ENCODE results near the gene MAP2. TPM values are rescaled to one million over a fixed set of nuclear protein-coding genes. Genes with fewer than 3 reads are reported as not detected.

The MAP2 gene
- total RNA-seq, 1 experiment from 2014 or later, result 0.21 TPM

DNA sequence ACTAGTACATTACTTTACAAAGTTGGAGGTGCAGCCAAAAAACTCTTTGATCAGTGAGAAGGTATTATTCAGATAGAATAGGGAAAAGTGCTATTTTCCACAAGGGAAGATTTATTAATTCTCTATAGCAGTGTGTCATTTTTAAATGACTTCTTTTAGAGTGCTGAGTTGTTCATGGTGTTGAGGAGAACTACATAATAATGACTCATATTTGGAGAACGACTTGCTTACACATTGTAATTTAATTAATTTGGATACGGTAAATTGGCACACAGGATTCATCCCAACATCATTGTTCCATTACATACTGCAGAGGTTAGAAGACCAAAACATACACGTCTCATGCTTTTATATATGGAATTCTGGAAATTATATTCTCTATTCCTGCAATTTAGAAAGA, 22.1 kb upstream of the MAP2 start:
- Histone ChIP-seq H3K9me3 (replicated peaks) (no peaks in the 10 kb centered on the region), H3K4me1 (replicated peaks) (no peaks in the 10 kb centered on the region), H3K27me3 (replicated peaks) (no peaks in the 10 kb centered on the region), H3K27ac (no peak overlapping the region), H3K36me3 (no peaks in the 10 kb centered on the region), H3K4me3 (no peak overlapping the region)
- no peak for DNase-seq (ENCODE audit: low read depth in 1 of 2, low spot score in 2 of 2)

DNA sequence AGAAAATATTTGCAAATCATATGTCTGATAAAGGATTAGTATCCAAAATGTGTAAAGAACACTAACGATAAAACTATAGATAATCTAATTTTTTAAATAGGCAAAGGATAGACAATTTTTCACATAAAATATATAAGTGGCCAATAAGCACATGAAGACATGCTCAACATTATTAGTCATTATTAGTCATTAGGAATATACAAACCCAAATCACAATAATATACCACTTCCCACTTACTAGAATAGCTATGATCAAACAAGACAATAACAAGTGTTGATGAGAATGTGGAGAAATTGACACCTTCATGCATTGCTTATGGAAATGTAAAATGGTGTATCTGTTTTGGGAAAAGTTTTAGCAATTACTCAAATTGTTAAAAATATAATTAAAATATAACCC, 12.6 kb upstream of the MAP2 start:
- H3K4me1 ChIP-seq (replicated peaks), result no peaks in the 10 kb centered on the region
- no peak for DNase-seq (ENCODE audit: low read depth in 1 of 2, low spot score in 2 of 2)
- H3K27me3 ChIP-seq (replicated peaks), result no peaks in the 10 kb centered on the region
- no peak overlapping the region for H3K27ac ChIP-seq
- H3K4me3 ChIP-seq, result no peak overlapping the region
- no peaks in the 10 kb centered on the region for H3K9me3 ChIP-seq (replicated peaks)
- H3K36me3 ChIP-seq, result no peaks in the 10 kb centered on the region

DNA sequence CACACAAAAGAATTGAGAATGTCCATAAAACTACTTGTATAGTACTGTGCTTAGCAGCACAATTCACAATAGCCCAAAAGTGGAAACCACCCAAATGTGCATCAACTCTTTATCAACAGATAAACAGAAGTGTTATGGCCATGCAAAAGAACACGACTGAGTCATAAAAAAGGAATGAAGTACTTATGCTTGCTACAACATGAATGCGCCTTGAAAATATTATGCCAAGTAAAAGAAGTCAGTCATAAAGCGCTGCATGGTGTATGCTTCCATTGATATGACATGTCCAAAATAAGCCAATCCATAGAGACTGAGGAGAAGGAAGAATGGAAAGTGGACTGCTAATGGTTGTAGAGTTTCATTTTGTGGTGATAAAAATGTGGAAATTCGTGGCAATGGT, 12.1 kb upstream of the MAP2 start:
- Histone ChIP-seq H3K4me1 (replicated peaks) (no peaks in the 10 kb centered on the region), H3K36me3 (no peaks in the 10 kb centered on the region), H3K4me3 (no peak overlapping the region), H3K9me3 (replicated peaks) (no peaks in the 10 kb centered on the region), H3K27me3 (replicated peaks) (no peaks in the 10 kb centered on the region), H3K27ac (no peak overlapping the region)
- DNase-seq (ENCODE audit: low read depth in 1 of 2, low spot score in 2 of 2), result no peak

DNA sequence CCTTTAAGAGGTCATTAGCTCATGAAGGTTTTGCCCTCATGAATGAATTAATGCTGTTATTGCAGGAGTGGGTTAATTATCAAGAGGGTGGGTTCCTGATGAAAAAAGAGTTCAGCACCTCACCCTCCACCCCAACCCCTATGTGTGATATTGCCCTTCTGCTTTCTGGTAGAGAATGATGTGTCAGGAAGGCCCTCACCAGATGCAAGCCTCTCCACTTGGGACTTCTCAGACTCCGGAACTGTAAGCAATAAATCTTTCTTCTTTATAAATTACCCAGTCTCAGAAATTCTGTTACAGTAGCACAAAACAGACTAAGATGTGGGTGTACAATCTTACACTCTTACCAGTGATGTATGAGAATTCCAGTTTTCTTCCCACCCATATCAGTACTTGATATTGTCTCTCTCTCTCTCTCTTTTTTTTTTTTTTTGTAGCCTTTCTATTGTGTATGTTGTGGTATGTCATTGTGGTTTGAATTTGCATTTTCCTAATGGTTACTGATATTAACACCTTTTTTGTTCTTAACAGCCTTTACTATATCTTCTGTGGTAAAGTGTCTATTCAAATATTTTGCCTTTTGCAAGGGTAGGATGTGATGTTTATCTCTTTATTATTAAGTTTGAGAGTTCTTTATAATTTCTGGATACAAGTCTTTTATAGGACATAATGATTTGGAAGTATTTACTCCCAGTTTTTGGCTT, 10.4 kb upstream of the MAP2 start:
- Histone ChIP-seq H3K27ac (no peak overlapping the region), H3K36me3 (no peaks in the 10 kb centered on the region), H3K9me3 (replicated peaks) (no peaks in the 10 kb centered on the region), H3K4me3 (no peak overlapping the region), H3K27me3 (replicated peaks) (no peaks in the 10 kb centered on the region; the same call in 1 of the 2 replicates), H3K4me1 (replicated peaks) (no peaks in the 10 kb centered on the region)
- no peak for DNase-seq (ENCODE audit: low read depth in 1 of 2, low spot score in 2 of 2)

DNA sequence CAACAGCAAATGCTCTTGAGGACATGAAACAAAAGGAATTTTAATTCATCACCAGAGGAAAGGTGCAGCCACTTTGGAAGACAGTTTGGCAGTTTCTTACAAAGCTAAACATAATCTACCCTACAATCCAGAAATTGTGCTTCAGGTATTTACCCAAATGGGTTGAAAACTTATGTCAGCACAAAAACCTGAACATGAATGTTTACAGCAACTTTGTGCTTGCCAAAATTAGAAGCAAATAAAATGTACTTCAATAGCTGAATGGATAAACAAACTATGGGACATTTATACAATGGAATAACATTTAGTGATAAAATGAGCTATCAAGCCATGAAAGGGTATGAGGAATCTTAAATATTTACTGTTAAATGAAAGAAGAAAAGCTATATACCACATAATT, 6.9 kb upstream of the MAP2 start:
- Histone ChIP-seq H3K4me1 (replicated peaks) (no peaks in the 10 kb centered on the region), H3K4me3 (no peak overlapping the region), H3K9me3 (replicated peaks) (no peaks in the 10 kb centered on the region), H3K27ac (no peak overlapping the region), H3K27me3 (replicated peaks) (no peaks in the 10 kb centered on the region; the same call in 1 of the 2 replicates), H3K36me3 (no peaks in the 10 kb centered on the region)
- DNase-seq (ENCODE audit: low read depth in 1 of 2, low spot score in 2 of 2), result no peak

DNA sequence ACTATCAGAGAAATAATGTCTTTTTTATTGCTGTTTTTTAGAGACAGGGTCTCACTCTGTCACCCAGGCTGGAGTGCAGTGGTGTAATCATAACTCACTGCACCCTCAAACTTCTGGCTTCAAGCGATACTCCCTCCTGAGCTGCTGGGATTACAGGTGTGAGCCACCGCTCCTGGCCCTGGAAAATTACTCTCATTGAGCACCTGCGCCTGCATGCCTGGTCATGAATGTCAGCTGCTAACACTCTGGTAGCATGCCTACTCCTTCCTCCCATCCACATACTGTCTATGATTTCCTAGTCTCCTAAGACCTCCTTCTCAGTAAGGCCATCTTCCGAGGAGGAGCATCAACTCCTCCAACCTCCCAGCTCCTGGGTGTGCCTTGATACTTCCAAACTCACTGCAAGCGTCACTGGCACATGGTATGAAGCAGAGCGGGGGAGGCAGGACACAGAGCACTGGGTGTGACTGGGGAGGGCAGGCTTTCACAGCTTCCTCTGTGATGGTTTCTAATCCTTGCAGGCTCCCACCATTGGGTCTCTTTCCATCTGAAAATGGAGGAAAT, 1.6 kb upstream of the MAP2 start:
- no peak for DNase-seq (ENCODE audit: low read depth in 1 of 2, low spot score in 2 of 2)
- Histone ChIP-seq H3K27me3 (replicated peaks) (peaks cover 5% of the 10 kb centered on the region), H3K27ac (no peak overlapping the region), H3K9me3 (replicated peaks) (no peaks in the 10 kb centered on the region), H3K4me3 (no peak overlapping the region), H3K4me1 (replicated peaks) (peaks cover 15% of the 10 kb centered on the region), H3K36me3 (no peaks in the 10 kb centered on the region)

DNA sequence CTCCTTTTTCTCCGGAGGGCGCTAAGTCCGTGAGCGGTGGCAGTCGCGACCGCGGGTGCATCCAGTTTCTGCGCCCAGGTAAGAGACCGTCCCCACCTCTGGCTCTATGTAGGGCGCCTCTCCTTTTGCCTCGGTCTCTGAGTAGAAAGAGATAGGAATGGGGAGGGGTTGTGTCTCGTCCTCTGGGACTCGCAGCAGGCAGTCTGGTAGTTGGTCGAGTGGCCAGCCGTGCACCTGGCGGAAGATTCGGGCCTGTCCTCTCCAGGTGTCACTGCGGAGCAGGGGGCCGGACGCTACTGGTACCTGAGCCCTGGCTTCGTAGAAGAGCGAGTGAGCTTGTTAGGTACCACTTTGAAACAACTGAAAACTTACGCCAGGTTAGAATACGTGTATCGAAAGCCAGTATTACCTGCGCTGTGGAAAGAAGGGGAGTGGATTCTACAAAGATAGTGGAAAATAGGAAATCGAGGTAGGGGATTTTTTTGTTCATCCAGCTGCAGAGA, 403 bp downstream of the MAP2 start:
- Histone ChIP-seq H3K9me3 (replicated peaks) (no peaks in the 10 kb centered on the region), H3K27me3 (replicated peaks) (peaks cover 5% of the 10 kb centered on the region)
- peak in 1 of 2 experiments; percentile 34 for DNase-seq (ENCODE audit: low read depth in 1 of 2, low spot score in 2 of 2)

DNA sequence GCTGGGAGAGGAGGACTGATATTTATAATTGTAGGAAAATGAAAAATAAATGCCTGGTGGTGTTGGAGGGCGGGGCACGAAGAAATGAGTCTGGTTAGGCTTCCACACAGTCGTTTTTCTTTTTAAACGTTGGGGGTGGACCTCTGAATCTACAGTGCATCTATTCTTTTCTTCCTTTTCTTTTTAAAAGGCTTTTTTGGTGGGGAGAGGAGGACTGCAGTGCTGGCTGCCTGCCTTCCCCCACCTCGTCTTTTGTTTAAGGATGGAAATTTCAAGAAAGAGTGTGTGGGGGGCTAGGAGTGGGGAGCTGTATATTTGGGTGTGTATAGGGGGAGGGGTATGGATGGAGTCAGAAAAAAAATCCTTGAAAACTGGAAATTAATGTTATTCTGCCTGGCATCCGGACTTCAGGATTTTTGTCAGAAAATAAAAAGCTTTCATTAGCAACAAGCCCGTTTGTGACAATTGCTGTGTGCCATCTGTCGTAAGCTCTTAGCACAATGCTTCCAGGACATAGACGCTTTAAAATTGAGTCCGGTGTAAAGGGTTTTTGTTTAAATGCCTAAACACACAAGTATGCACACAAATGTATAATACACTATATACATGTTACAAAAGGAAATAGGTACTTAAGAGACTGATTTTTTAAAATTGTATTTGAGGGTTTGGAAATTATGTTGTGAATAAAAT, 1.1 kb downstream of the MAP2 start:
- Histone ChIP-seq H3K27ac (no peak overlapping the region), H3K27me3 (replicated peaks) (peaks cover 5% of the 10 kb centered on the region), H3K36me3 (no peaks in the 10 kb centered on the region), H3K4me3 (no peak overlapping the region), H3K9me3 (replicated peaks) (no peaks in the 10 kb centered on the region), H3K4me1 (replicated peaks) (peaks cover 15% of the 10 kb centered on the region)
- no peak for DNase-seq (ENCODE audit: low read depth in 1 of 2, low spot score in 2 of 2)

More for the DNA sequence above, 403 bp downstream of the MAP2 start:
- H3K4me3 ChIP-seq, result peak overlapping the region; percentile 34
- H3K4me1 ChIP-seq (replicated peaks), result peaks cover 15% of the 10 kb centered on the region
- no peaks in the 10 kb centered on the region for H3K36me3 ChIP-seq
- H3K27ac ChIP-seq, result no peak overlapping the region

DNA sequence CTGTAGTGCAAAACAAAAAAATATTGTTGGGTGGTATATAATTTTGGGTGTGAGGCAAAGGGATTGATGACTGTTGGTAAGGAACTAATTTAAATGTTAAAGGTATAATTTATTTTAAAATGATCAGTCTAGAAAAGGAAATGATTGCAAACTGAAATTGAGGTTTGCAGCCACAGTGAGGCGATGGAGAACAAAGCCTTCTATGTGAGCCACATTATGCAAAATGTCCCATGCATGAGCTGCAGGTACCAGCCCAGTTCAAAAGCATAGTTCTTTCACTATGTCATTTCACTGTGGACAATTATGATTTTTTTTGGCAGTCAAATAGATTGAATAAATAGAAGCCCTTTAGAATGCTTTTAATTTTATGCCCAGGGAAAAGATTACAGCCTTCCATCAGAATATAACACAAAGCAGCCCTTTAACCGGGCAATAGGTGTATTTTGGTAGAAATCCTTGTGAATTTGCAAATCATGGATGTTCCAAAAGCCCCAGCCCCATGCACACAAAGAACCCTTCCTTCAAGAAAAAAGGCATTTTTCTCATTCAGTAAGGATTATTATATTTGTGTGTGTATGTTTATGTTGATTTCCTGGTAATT, 1.7 kb downstream of the MAP2 start:
- no peak for DNase-seq (ENCODE audit: low read depth in 1 of 2, low spot score in 2 of 2)
- Histone ChIP-seq H3K27me3 (replicated peaks) (peaks cover 7% of the 10 kb centered on the region), H3K27ac (no peak overlapping the region), H3K9me3 (replicated peaks) (no peaks in the 10 kb centered on the region), H3K4me3 (no peak overlapping the region), H3K4me1 (replicated peaks) (peaks cover 15% of the 10 kb centered on the region), H3K36me3 (no peaks in the 10 kb centered on the region)

DNA sequence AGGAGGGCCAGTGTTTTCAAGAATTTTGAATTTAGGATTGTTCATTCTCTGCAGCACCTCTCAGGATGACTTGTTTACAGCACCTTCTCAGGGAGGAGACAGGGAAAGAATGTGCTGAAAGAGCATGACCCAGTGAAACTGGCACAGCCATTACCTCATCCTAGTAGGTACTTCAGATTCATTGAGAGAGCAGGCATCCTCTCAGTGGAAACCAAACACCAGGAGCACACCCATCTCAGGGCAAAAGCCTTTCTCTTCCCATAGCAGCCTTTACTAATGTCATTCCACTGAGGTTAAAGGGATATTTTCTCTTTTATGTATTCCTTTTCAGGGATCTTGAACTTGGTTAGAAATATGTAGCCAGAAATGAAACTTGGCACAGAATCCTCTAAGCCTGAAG, 2.6 kb downstream of the MAP2 start:
- Histone ChIP-seq H3K27me3 (replicated peaks) (peaks cover 7% of the 10 kb centered on the region), H3K36me3 (no peaks in the 10 kb centered on the region), H3K4me1 (replicated peaks) (peaks cover 15% of the 10 kb centered on the region), H3K4me3 (no peak overlapping the region), H3K27ac (no peak overlapping the region), H3K9me3 (replicated peaks) (no peaks in the 10 kb centered on the region)
- no peak for DNase-seq (ENCODE audit: low read depth in 1 of 2, low spot score in 2 of 2)

DNA sequence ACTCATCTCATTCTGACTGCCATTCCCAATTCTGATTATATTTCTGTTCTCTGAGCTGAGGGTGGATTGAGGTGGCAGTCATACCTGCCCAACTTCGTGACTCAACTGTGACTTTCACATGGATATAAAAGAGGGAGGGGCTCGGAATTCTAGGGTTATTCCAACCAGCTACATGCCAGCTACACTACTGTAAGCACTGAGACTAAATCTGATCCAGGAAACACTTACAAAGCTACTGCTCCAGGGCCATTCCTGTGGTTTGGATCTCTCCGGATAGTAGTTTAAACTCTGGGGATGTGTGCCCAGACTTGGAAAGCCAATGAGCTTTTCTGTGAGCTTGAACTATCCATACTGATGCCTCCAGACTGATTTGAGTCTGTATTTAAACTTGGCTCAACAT, 7.9 kb downstream of the MAP2 start:
- H3K9me3 ChIP-seq (replicated peaks), result no peaks in the 10 kb centered on the region
- H3K4me1 ChIP-seq (replicated peaks), result 0 out of 2 replicates have a peak, but pooled peaks cover 4% of the 10 kb centered on the region
- H3K27me3 ChIP-seq (replicated peaks), result peaks cover 5% of the 10 kb centered on the region; the same call in 1 of the 2 replicates
- H3K27ac ChIP-seq, result no peak overlapping the region
- no peak for DNase-seq (ENCODE audit: low read depth in 1 of 2, low spot score in 2 of 2)
- no peaks in the 10 kb centered on the region for H3K36me3 ChIP-seq
- H3K4me3 ChIP-seq, result no peak overlapping the region

DNA sequence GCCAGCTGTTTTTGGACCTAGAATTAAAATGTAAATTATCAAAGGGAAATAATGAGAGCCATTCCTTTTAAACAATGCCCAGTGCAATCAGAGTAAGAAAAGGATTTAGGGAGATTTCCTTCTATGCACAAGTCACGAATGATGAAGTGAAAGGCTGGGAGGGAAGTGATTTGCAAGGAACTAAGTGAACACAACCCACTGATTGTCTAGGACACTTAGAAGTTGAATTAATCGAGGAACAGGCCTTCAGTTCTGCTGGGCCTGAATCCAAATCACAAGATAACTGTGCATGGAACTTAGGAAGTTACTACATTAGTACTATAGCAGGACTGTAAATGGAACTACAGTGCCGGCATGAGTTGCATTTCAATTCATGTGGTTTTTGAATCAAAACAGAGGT, 17.7 kb downstream of the MAP2 start:
- DNase-seq (ENCODE audit: low read depth in 1 of 2, low spot score in 2 of 2), result no peak
- Histone ChIP-seq H3K27ac (no peak overlapping the region), H3K9me3 (replicated peaks) (no peaks in the 10 kb centered on the region), H3K4me1 (replicated peaks) (no peaks in the 10 kb centered on the region), H3K36me3 (no peaks in the 10 kb centered on the region), H3K27me3 (replicated peaks) (peaks cover 6% of the 10 kb centered on the region; the same call in 1 of the 2 replicates), H3K4me3 (no peak overlapping the region)

DNA sequence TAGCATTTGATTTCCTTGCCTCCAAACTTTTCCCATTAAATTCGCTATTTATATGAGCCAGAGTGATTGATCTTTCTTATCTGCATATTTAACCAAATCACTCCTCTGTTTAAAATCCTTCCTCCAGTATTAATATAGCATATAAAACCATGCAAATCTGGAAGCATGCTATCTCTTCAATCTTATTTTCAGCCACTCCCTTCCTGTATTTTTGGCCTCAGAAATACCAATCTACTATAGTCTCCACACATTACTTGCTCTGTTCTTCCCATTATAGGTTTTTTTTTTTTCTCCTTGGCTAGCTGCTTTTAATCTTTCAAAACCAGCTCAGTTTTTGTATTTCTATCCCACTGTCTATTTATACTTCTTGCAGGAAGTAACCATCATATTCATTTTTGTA, 19.1 kb downstream of the MAP2 start:
- H3K27ac ChIP-seq, result no peak overlapping the region
- H3K36me3 ChIP-seq, result no peaks in the 10 kb centered on the region
- H3K4me1 ChIP-seq (replicated peaks), result no peaks in the 10 kb centered on the region
- H3K27me3 ChIP-seq (replicated peaks), result peaks cover 8% of the 10 kb centered on the region; the same call in 1 of the 2 replicates
- no peaks in the 10 kb centered on the region for H3K9me3 ChIP-seq (replicated peaks)
- H3K4me3 ChIP-seq, result no peak overlapping the region
- no peak for DNase-seq (ENCODE audit: low read depth in 1 of 2, low spot score in 2 of 2)

DNA sequence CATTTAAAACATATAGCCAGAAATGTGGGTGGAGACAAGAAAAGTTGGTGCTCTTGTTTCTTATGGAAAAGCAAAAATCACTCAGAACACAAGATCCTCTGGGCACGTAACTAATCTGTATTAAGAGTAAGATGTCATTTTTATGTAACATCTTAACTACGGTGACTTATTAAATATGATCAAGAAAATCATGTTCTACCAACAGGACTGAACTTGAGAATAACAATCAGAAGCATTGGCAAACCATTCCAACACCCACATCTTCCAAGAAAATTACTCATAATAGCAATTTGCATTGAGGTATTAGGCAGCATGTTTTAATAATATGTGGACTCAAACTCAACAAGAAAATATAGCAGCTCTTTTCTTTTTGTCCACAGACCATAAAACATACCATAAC, 21.6 kb downstream of the MAP2 start:
- H3K27ac ChIP-seq, result no peak overlapping the region
- H3K36me3 ChIP-seq, result no peaks in the 10 kb centered on the region
- H3K27me3 ChIP-seq (replicated peaks), result peaks cover 11% of the 10 kb centered on the region; the same call in 1 of the 2 replicates
- H3K4me1 ChIP-seq (replicated peaks), result no peaks in the 10 kb centered on the region
- no peak for DNase-seq (ENCODE audit: low read depth in 1 of 2, low spot score in 2 of 2)
- H3K9me3 ChIP-seq (replicated peaks), result no peaks in the 10 kb centered on the region
- no peak overlapping the region for H3K4me3 ChIP-seq
